Omental fat pad (tissue), 4 donors: ENCODE measurements around the gene CD300LB. TPM values are rescaled to one million over a fixed set of nuclear protein-coding genes. Genes with fewer than 3 reads are reported as not detected.

Experiments used
- ATAC-seq: fragments of 150-250 bp; one replicate; pipeline ENCODE4 v1.9.1; 2016; ENCODE audit warnings: mild to moderate bottlenecking, moderate library complexity; ENCODE audit not compliant: low FRiP score
- DNase-seq: peaks from one replicate; pipeline ENCODE4 v3.0.0-alpha.2; 2019; ENCODE audit warnings: low spot score
- total RNA-seq, 4 donors: library from RNA; depleted of rRNA; stranded (reverse); fragments of >200 nt; gene quantifications; one replicate each; pipeline ENCODE4 v1.1.0, GENCODE V29; 2016
- TF ChIP-seq, protein P1 (sequence below), 3 donors: fragments of 450-650 bp; IDR thresholded peaks; one replicate each; pipeline ENCODE4 v1.5.1; 2016 to 2017; ENCODE audit warnings: antibody characterized with exemption in 3 of 3, mild to moderate bottlenecking in 3 of 3, moderate library complexity in 2 of 3

The CD300LB gene
- total RNA-seq, 4 donors from 2014 or later, result 0.63 to 14.1 (median 0.86) TPM

DNA sequence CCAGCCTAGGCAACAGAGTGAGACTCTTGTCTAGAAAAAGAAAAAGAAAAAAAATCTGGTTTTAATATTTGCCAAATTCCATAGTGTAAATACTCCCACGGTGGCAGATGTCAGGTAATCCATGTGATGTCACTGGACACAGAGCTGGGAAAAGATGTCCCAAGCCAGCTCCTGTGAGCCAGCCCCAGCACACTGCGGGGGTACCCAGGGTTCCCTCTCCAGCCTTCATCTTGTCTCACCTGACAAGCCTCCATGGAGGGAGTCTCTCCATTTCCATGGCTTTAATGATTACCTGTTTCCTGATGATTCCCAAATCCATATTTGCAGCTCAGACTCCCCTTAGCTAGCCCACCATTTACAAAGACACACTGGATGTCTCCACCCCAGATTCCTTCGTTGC lies 4.6 kb downstream of the CD300LB start:
- TF ChIP-seq, protein P1, sequence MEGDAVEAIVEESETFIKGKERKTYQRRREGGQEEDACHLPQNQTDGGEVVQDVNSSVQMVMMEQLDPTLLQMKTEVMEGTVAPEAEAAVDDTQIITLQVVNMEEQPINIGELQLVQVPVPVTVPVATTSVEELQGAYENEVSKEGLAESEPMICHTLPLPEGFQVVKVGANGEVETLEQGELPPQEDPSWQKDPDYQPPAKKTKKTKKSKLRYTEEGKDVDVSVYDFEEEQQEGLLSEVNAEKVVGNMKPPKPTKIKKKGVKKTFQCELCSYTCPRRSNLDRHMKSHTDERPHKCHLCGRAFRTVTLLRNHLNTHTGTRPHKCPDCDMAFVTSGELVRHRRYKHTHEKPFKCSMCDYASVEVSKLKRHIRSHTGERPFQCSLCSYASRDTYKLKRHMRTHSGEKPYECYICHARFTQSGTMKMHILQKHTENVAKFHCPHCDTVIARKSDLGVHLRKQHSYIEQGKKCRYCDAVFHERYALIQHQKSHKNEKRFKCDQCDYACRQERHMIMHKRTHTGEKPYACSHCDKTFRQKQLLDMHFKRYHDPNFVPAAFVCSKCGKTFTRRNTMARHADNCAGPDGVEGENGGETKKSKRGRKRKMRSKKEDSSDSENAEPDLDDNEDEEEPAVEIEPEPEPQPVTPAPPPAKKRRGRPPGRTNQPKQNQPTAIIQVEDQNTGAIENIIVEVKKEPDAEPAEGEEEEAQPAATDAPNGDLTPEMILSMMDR (IDR thresholded peaks at IDR 0.05), result no peak
- DNase-seq, result no peak
- ATAC-seq, result no peak

DNA sequence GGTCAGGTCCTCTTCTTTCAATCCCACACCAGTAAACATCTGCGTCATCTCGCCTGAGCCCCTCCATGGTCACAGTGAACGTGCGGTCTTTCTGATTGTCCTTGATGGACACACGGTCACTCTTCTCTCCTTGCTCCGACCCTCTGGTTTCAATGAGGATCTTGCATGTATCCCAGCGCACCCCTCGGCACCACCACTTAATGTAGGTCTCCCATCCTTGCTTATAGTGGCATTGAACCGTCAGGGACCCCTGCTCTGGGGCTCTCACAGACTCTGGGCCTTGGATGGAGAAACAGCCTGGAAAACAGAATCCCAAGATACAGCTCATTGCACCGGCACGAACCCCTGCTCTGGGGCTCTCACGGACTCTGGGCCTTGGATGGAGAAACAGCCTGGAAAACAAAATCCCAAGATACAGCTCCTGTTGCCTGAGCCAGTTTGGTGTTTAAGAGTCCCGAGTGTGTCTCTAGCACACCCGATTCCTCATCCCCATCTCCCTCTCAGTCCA lies 5.4 kb downstream of the CD300LB start:
- ATAC-seq (no peak), DNase-seq (no peak)
- TF ChIP-seq, protein P1 (IDR thresholded peaks at IDR 0.05), result no peak

DNA sequence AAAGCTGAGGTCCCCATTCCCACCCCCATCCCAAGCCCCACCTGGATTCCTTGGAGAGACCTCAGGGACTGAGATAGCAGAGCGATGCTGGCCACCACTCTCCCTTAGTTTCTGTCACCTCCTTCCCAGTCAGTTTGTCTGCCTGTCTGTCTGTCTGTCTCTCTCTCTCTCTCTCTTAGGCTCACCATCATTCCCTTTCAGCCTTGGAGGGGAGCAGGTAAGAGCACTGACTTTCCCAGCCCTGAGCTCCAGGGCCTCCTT lies 5.9 kb downstream of the CD300LB start:
- ATAC-seq, result no peak
- no peak for DNase-seq
- TF ChIP-seq, protein P1 (IDR thresholded peaks at IDR 0.05), result no peak

DNA sequence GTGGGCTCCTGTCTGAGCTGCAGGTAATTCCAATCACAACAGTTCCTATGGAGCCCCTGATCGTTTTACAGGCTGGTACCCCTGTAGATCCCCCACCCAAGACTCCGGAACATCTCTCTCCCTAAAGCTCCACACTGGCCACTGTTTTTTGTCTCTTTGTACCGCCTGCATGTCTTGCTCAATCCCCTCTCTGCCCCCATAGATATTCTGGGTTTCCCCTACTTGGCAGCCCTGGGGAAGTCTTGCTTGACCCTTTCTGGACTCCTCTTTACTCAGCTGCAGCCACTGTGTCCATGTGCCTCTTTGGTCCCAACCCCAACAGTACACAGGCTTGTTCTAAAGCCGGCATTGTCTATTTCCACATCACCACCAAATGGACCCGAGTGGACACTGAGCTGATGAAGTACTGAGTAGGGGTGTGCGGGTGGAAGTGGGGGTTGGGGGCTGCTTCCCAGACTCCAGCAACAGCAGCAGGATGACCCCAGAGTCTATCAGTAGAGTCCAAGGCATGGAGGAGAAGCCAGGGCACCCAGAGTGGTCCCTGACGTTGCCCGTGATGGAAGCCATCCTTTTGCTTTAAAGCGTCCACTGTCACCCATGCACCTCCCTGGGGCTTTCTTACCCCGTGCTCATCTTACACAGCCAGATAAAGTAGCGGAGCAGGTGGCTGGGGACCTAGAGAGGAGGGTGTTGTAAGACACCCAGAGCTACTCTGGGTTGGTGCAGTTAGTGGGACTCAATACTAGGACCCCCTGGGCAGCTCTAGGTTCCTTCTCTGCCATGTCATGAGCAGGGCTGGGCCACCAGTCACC lies 6.4 kb downstream of the CD300LB start:
- TF ChIP-seq, protein P1 (IDR thresholded peaks at IDR 0.05), result no peak
- ATAC-seq (no peak), DNase-seq (no peak)

DNA sequence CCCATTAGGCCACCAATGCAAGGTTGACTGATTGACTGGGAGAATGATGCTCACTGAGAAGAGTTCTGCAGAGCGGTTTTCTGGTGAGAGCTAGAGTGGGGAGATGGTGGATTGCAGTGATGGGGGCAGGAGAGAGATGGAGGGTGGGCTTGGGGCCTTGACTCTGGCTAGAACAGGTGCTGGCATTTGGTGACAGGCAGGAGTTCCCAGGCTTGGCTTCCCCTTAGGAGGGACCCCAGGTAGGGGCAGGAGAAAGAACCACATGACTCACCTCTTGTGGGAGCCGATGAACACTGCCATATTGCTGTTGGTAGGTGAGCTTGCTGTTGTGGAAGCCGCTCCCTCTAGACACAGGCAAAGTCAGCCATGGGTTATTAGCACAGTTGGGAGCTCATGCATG lies 8.0 kb downstream of the CD300LB start:
- no peak for DNase-seq
- TF ChIP-seq, protein P1 (IDR thresholded peaks at IDR 0.05), result no peak
- ATAC-seq, result no peak

DNA sequence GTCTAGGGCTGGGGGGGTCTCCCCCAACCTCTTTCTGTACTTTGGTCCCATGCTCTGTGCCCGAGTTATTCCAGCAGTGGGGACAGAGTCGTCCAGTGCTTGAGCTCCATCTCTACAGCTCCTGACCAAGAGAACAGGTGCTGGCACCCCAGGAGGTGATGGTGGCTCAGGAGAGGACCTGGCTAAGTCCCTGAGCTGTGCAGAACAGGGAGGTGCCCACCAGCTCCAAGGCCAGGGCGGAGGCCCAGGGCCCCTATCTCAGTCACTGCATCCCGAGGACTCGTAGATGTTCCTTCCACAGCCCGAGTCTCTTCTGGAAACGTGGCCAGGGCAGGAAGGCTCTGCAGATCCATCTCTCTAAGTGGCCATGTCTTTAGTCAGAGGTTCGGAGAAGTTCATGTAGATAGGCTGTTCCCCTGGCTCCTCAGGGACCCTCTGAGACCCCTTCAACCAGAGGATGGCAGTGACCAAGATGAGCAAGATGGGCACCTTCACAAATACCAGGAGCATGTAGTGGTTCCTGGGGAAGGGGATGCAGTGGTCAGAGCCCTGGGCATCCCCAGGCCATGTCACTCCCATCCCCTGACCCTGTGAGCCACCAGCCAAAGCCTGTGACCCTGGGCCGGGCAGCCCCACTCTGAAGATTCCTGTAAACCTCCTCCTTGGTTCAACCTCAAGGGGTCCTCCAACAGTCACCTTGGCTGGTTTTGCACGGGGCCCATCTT lies 8.7 kb downstream of the CD300LB start:
- DNase-seq, result no peak

More for the DNA sequence above, 8.7 kb downstream of the CD300LB start:
- TF ChIP-seq, protein P1 (IDR thresholded peaks at IDR 0.05), result no peak
- no peak for ATAC-seq
